M059J (cell line): Measurements from ENCODE around the gene ATP2B3. TPM values are rescaled to one million over a fixed set of nuclear protein-coding genes. Genes with fewer than 3 reads are reported as not detected.

Experiments
- DNase-seq: peaks from one replicate; pipeline ENCODE4 v3.0.0-alpha.2; 2012; ENCODE audit warnings: low read depth
- total RNA-seq: library from RNA; depleted of rRNA; stranded (reverse); fragments of >200 nt; shearing (Covaris generic); gene quantifications from 2 replicates; pipeline ENCODE4 v1.2.3, GENCODE V29; 2014; rRNA removed

The ATP2B3 gene
- total RNA-seq, result not detected in 2 replicates

- no peak for DNase-seq
Observed at GRCh38 chrX:153517423-153517822, at the start of gene ATP2B3. Gene ATP2B3 (plus strand): TSS chrX:153517642. CDS start chrX:153536248, 18,606 bp downstream.

- DNase-seq, result no peak
Observed at GRCh38 chrX:153468008-153468580, 49.3 kb upstream of the ATP2B3 start.

GRCh38 chrX:153469811-153470410 lies 47.5 kb upstream of the ATP2B3 start:
- DNase-seq, result peak; percentile 43

- peak; percentile 90 for DNase-seq
Observed at GRCh38 chrX:153470411-153471363, 46.8 kb upstream of the ATP2B3 start, which contains the start of gene HAUS7. Gene HAUS7 (minus strand): TSS chrX:153470576. CDS start chrX:153470557, 19 bp downstream.

- DNase-seq, result peak; percentile 60
Observed at GRCh38 chrX:153471663-153472280, 45.7 kb upstream of the ATP2B3 start.

GRCh38 chrX:153473126-153473525 lies 44.3 kb upstream of the ATP2B3 start:
- no peak for DNase-seq

GRCh38 chrX:153474266-153474665 lies 43.2 kb upstream of the ATP2B3 start:
- DNase-seq, result no peak

GRCh38 chrX:153474718-153475117 lies 42.7 kb upstream of the ATP2B3 start:
- DNase-seq, result peak; percentile 69

- DNase-seq, result no peak
Observed at GRCh38 chrX:153475271-153475670, 42.2 kb upstream of the ATP2B3 start.

- no peak for DNase-seq
Observed at GRCh38 chrX:153475751-153476281, 41.6 kb upstream of the ATP2B3 start.

GRCh38 chrX:153476666-153477363 lies 40.6 kb upstream of the ATP2B3 start:
- DNase-seq, result peak; percentile 89

- peak; percentile 39 for DNase-seq
Observed at GRCh38 chrX:153477364-153477857, 40.0 kb upstream of the ATP2B3 start.

- no peak for DNase-seq
Observed at GRCh38 chrX:153477901-153478300, 39.5 kb upstream of the ATP2B3 start.

GRCh38 chrX:153478746-153479145 lies 38.7 kb upstream of the ATP2B3 start:
- no peak for DNase-seq

- no peak for DNase-seq
Observed at GRCh38 chrX:153481043-153481442, 36.4 kb upstream of the ATP2B3 start.

GRCh38 chrX:153482376-153483015 lies 34.9 kb upstream of the ATP2B3 start:
- DNase-seq, result no peak

- no peak for DNase-seq
Observed at GRCh38 chrX:153485396-153486080, 31.9 kb upstream of the ATP2B3 start.

- no peak for DNase-seq
Observed at GRCh38 chrX:153486171-153486570, 31.3 kb upstream of the ATP2B3 start.

GRCh38 chrX:153487590-153488071 lies 29.8 kb upstream of the ATP2B3 start:
- DNase-seq, result no peak
